OCI-LY7 (cell line): ENCODE measurements around the gene CRTAC1.

ENCODE experiments used
- EZH2phosphoT487 ChIP-seq: fragments of 200-600 bp; sonication (generic); IDR thresholded peaks from 2 replicates; pipeline ENCODE4 v1.6.1; 2018; ENCODE audit warnings: low read depth, borderline replicate concordance, mild to moderate bottlenecking, mixed run types, antibody characterized with exemption, low read length, moderate library complexity, mixed read lengths
- TF ChIP-seq, protein P1 (sequence below): fragments of 200-600 bp; sonication (generic); conservative IDR thresholded peaks from 2 replicates; pipeline ENCODE4 v1.5.1; 2014; ENCODE audit warnings: mild to moderate bottlenecking, antibody characterized with exemption, low read length, moderate library complexity, mixed read lengths

GRCh38 chr10:97844678-97845077, 185.7 kb downstream of the CRTAC1 start:
- TF ChIP-seq, protein P1, sequence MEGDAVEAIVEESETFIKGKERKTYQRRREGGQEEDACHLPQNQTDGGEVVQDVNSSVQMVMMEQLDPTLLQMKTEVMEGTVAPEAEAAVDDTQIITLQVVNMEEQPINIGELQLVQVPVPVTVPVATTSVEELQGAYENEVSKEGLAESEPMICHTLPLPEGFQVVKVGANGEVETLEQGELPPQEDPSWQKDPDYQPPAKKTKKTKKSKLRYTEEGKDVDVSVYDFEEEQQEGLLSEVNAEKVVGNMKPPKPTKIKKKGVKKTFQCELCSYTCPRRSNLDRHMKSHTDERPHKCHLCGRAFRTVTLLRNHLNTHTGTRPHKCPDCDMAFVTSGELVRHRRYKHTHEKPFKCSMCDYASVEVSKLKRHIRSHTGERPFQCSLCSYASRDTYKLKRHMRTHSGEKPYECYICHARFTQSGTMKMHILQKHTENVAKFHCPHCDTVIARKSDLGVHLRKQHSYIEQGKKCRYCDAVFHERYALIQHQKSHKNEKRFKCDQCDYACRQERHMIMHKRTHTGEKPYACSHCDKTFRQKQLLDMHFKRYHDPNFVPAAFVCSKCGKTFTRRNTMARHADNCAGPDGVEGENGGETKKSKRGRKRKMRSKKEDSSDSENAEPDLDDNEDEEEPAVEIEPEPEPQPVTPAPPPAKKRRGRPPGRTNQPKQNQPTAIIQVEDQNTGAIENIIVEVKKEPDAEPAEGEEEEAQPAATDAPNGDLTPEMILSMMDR = no peak
- TF ChIP-seq EZH2phosphoT487 = no peak
